HG03280 (cell line): ENCODE results near the gene TMEM138.
"Not testable (repeated sequence)": the region's sequence is repeated elsewhere in the genome, so short reads cannot be mapped to it uniquely, and the experiment has no call there.

Experiments used
- ATAC-seq: cut with Tn5 transposase; IDR thresholded peaks from one replicate; pipeline ENCODE4 v1.9.1; 2021; ENCODE audit warnings: mild to moderate bottlenecking, moderate library complexity; ENCODE audit not compliant: unreplicated experiment

TMEM138 gene

DNA sequence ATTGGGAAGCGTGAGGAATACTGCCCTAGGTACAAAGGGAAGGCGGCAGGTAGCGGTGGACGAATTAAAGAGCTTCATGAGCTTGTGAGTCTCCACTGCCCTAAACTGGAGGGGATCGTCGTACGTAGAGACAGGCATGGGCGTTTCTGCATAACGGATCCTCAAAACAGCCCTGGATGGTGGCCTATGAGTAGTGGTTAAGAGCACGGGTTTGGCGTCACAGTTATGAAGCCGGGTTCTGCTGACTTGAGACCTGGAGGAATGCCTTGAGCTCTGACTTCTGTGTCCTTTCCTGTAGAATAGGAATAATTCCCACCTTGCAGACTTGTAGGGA is 335 bp downstream of the TMEM138 start:
- peak; percentile 12 for ATAC-seq

DNA sequence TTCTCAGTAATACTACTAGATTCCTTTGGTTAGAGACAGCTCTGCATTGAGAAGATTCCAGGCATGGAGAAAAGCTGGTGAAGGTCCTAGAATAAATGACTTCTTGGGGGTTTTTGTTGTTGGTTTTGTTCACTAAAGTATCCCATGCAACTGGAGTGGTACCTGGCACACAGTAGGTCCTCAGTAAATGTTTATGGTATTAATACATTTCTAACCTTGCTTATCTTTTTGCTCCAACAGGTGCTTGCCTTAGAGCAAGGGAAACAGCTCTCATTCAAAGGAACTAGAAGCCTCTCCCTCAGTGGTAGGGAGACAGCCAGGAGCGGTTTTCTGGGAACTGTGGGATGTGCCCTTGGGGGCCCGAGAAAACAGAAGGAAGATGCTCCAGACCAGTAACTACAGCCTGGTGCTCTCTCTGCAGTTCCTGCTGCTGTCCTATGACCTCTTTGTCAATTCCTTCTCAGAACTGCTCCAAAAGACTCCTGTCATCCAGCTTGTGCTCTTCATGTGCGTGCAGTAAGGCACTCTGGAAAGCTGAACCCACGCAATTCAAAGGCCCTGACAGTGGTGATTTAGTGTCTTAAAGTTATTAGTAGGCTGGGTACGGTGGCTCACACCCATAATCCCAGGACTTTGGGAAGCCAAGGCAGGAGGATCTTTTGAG is 2.0 kb downstream of the TMEM138 start:
- ATAC-seq, result no peak

DNA sequence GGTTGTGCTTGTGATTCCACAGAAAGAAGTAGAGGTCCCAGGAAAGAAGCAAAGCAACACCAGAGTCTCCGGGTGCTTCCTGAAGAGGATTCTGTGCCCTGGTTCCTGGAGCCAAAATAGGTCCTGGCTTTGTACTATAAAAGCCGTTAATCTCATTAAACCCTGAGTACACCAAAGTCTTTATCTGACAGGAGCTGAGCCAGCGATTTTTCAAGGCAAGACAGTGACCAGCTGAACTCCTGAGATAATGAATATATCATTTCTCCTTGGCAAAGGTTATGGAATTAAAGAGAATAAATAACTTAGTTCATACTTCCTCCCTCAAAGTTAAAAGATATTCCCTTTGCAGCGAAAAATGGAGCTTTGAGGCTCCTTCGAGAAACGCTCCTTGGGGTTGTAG is 5.2 kb downstream of the TMEM138 start:
- no peak for ATAC-seq

DNA sequence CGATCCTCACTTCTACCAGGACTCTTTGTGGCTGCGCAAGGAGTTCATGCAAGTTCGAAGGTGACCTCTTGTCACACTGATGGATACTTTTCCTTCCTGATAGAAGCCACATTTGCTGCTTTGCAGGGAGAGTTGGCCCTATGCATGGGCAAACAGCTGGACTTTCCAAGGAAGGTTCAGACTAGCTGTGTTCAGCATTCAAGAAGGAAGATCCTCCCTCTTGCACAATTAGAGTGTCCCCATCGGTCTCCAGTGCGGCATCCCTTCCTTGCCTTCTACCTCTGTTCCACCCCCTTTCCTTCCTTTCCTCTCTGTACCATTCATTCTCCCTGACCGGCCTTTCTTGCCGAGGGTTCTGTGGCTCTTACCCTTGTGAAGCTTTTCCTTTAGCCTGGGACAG is 6.5 kb downstream of the TMEM138 start:
- no peak for ATAC-seq

DNA sequence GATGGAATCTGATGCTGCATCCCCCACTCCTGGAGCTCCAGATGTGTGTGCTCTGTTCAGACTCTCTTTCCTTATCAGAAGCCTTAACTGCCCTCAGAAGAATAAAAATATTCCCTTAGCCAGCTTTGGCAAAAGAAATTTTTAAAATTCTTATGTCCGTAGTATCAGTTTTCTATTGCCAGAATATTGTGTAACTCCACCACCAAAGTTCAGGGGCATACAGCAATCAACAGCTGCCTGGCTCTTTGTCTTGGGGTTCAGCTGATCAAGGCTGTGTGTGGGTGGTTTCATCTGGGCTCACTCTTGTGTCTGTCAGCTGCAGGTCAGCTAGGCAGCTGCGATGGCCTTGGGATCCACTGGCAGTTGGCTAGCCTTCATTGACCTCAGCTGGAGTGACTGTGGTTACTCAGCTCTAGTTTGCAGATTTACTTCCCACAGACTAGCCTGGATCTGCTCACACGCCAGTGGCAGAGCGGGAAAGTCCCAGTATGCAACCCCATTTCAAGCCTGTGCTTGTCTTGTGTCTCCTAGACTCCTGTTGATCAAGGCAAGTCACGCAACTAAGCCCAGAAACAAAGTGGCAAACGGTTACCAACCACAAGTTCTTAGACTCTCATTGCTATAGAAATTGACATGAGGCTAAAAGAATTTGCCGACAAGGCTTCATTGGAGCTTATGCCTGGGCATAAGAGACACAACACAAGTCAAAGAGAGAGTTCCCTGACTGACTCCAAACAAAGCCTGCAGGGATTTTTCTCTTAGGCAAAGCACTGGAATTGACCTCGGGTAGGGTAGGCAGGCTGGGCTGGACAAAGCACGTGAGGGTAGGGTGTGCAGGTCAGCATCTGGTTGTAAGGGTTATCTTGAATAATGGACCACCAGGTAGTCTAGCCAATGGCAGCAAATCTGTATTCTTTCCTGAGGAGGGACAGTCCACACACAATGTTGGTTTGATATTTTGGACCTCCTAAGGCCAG is 7.5 kb downstream of the TMEM138 start:
- ATAC-seq, result no peak

DNA sequence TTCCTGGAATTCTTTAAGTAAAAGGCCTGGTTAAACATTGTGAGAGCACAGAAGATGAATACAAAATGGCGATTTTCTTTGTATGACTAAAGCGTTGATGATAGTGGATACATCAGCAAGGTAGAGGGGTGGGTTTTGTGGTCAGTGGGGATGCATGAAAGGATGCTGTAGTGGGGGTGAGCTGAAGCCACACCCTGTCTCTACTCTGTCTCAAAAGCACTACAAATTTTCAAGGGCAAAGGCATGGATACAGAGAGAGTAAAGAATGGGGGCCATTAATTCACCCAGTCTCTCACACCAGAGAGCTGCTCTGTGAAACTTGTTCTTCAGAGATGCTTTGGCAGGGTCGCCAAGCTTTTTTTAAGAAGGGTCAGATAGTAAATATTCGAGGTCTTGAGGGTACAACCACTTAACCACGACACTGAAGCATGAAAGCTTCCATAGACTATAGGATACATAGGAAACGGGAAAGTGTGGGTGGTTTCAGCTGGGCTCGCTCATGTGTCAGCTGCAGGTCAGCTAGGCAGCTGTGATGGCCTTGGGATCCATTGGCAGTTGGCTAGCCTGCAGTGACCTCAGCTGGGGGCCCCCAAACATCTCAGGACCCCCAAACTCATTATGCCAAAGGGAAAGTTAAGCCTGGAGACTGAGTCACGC is 8.3 kb downstream of the TMEM138 start:
- ATAC-seq, result no peak

DNA sequence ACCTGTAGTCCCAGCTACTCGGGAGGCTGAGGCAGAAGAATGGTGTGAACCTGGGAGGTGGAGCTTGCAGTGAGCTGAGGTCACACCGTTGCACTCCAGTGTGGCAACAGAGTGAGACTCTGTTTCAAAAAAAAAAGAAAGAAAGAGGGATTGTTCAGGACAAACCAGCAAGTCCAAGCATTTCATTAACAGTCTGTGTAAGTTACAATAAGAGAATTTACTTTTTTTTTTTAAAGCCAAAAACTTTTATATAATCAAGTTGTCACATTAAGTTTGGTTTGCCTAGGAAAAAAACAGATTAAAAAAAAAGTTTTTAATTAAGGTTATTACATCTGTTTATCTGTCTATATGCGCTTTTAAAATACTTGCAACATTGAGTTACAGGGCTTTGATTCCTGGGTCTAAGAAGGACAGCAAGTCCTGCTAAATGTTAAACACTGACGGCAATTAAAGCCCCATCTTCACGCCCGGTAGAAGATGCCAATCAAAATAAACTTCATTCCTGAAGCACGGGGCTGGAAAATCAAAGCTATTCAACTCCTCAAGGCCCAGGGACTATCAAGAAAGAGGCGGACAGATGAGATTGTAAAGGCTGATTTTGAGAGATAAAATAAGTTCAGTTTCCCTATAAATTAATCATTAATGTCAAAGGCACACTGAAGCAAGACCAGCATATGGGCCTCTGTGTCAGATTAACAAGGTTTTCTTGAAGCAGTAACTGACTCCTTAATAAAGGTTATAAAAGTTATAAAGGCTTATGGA is 10.7 kb downstream of the TMEM138 start:
- ATAC-seq, result no peak

DNA sequence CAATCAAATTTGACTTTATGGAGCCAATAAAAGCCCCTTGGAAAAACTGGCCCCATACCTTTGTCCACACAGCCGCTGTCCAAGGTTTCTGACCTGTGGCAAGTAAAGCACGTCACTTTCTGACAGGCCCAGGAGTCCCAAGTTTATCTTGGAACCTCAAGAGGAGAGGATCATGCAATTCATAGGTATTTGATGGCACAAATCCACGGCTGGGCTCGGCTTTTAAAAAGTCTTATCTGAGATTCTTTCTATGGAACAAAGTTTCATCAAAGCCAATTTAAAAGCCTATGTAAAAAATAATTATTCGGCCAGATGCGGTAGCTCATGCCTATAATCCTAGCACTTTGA is 13.6 kb downstream of the TMEM138 start:
- no peak for ATAC-seq

DNA sequence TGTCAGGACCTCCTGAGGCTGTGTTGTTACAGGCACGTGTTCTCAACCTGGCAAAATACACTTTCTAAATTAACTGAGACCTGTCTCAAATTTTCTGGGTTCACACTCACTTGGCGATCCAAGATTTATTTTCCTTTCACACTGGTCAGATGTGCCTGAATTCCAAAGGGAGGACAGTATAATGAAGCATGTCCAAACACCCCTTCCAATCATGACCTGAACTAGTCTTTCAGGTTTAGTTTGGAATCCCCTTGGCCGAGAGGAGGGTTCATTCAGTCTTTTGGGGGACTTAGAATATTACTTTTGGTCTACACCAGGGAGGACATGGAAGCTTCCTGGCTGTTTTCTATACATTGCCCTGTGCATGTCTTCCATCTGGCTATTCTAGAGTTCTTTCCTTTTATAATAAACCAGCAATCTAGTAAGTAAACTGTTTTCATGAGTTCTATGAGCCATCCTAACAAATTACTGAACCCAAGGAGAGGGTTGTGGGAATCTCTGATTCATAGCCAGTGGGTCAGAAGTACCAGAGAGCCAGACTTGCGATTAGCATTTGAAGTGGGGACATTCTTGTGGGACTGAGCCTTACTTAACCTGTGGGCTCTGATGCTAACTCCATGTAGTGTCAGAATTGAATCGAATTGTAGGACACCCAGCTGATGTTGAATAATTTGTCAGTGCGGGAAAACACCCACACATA is 15.4 kb downstream of the TMEM138 start:
- no peak for ATAC-seq

DNA sequence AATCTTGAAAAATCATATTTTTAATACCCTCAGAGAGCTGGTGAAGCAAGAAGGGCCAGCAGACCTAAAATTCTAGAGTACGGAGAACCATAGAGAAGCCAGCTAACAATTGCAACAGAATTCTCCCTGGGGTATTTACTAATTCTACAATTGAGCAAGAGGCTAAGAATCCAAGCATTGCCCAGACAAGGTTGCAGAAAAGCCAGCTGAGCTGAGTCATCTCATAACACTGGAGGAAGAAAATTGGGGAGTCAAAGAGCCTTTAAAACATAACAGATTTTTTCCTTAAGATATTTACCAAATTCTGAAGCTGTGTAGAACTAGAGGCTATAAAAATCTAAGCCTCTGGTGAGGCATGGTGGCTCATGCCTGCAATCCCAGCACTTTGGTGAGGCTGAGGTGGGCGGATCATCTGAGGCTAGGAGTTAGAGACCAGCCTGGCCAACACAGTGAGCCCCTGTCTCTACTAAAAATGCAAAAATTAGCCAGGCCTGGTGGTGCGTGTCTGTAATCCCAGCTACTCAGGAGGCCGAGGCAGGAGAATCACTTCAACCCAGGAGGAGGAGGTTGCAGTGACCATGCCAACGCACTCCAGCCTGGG is 16.6 kb downstream of the TMEM138 start:
- no peak for ATAC-seq

DNA sequence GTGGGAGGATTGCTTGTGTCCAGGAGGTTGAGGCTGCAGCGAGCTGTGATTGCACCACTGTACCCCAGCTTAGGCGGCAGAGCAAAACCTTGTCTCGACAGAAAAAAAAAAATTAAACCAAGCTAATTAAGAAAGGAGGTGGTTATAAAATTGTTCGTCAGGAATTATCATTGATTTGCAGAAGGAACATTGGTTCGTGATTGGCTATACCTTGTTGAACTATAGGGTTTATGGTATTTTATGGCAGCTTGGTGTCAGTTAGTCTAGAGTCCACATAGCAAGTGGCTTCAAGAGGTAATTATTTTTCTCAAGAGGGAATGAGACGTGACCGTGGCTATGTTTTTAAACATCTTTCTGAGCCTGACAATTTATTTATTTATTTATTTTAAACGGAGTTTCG is 18.7 kb downstream of the TMEM138 start:
- ATAC-seq, result no peak

DNA sequence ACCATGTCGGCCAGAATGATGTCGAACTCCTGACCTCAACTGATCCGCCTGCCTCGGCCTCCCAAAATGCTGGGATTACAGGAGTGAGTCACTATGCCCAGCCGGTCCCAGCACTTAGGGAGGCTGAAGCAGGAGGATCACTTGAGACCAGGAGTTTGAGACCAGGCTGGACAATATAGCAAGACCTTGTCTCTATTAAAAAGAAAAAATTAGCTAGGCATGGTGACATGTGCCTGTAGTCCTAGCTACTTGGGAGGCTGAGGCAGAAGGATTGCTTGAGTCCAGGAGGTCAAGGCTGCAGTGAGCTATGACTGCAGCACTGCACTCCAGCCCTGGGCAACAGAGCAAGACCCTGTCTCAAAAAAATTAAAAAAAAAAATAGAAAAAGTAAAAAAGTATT is 21.7 kb downstream of the TMEM138 start:
- ATAC-seq, result not testable (repeated sequence)

DNA sequence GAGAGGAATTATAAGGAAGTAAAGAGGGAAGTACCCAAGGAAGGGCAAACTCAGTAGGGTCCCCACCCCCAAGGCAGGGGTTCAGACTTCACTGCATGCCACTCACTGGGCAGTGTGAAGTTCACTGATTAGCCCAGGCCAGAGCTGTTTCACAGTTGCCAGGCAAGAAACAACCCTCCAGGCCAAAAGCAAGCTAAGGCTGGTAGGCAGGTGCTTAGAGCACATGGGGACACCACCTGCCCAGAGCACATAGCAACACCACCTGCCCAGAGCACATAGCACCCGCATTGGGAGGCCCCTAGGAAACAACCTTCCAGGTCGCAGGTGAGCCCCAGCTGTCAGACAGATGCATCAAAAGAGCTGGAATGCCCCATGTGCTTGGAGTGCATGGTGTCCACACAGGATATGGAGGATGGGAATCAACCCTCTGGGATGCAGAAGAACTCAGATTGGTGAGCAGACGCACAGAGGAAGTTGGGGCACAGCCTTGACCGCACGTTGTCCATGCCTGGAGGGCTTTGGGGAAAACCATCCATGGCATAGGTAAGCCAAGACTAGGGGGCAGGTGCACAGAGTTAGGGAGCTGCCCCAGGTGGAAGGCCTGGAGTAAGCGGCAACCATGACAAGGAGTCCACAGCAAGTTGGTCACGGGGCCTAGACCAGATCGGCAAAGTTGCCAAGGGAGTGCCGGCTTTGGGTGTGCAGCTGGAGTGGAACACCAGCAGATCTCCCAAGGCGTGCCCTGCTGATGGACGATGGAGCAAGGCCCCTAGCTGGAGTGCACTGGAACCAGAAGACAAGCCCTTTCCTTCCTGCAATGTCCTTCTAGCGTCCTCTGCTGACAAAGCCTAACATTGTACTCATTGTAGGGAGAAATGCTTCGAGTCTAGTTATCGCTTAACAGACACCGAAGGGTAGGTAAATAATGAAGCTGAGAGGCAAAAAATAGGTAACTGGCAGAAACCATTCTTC is 22.4 kb downstream of the TMEM138 start:
- no peak for ATAC-seq

DNA sequence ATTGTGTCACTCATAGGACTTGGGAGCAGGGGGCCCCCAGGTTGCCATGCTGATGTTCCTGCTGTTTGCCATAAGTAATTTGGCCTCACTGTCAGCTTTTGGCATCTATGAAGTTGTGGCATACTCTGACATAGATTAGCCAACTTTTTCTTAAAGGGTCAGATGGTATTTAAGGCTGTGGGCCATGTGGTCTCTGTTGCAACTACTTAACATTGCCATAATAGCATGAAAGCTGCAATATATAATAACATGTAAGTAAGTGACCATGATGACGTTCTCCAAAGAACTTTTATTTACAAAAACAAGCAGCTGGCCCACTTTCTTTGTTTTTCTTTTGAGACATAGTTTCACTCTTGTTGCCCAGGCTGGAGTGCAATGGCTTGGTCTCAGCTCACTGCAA is 28.0 kb downstream of the TMEM138 start:
- ATAC-seq, result no peak

DNA sequence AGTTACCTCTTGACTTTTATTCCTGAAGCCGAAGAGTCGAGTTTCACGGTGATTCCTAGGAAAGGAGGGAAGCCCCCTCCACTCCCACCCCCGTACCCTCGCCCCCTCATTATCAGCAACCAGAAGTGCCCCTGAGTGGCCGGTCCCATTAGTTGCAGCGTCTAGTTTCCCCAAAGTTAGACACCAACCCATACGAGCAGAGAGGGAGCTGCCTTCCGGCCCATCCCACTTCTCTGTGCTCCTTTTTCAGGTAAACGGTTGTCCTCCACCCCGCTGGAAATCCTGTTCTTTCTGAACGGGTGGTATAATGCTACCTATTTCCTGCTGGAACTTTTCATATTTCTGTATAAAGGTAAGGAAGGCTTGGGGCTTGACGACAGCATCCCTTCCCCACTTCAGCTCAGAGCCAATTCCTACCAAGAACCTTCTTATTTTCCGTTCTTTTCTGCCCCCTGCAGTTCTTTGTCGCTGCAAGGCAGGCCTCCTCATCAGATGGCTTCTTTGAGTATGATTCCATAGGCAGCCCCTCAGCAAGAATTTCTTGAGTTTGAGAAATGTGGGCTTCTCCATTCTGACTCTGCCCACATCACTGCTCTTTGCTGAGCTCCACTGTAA is 30.9 kb downstream of the TMEM138 start:
- ATAC-seq, result no peak

DNA sequence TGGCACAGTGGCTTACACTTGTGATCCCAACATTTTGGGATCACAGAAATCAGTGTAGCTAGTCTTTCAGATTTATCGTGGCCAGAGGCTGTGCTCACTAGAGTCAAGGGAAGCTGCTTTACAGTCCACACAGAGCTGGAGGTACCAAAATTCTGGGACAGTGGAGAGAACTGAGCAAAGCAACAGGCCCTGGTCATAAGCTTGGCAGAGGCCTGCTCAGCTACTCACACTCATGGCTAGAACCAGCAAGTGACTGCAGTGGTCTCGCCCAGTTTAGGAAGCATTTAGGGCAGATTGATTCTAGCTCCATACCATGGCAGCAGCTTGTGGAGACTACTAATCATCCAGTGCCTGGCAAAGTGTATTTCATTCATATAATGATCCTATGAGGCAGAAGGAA is 39.0 kb downstream of the TMEM138 start:
- ATAC-seq, result no peak

DNA sequence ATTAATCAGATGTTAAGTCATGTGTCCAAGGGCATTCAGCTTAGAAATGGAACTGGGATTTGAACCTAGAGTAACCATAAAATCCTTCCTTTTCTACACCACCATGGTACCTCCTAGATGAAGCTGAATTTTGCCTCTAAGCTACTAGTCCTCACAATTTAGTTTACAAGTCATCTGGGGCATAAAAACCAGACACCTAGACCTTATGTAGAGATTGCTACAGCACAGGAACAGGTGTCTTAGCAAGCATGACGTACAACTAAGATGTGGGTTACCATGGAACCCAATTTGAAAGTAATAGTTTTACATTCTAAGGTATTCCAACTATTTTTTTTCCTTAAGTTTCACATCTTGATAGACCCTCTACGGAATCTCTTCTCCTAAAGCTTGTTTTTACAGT is 39.4 kb downstream of the TMEM138 start:
- ATAC-seq, result no peak

DNA sequence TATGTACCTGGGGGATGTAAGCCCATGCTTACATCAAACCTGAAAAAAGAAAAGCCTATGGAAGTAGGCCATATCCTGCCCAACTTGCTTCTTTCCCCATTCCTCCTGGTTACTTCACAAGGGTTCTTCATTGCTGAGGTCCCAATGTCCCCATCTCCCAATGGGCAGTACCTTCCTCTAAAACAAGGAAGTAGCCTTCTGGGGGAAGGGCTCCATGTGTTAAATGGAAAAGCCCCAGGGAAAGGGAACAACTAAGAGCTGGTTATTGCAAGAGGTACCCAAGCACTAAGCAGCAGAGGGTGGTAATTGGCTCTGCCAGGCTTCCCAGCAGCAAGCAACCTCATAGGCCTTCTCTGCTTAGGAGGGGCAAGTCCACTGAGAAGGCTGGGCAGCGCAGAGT is 41.5 kb downstream of the TMEM138 start:
- no peak for ATAC-seq

DNA sequence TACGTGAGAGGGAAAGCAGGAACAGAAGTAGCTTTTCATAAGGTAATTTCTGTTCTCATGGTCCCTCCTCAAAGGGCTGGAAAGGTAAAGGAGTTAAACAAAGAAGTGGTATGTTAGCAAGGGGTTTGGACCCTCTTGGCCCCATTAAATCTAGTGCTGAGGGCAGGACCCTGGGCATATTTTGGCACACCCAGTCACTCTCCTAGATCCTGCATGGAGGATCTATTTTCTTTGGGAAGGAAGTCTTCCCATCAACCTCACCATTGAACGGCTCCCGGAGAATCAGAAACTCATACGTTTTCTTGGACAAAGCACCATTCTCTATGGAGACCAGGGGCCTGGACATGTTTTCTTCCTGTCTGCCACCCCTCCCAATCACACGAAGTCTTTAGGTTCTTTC is 41.9 kb downstream of the TMEM138 start:
- no peak for ATAC-seq
